HEK293 (cell line): ENCODE data around the gene MMP1.

Experiments used
- CTCF ChIA-PET: fragments of 350-600 bp; formaldehyde crosslinking; extraction: SDS; loops from one replicate; lab custom pipeline; 2021; ENCODE audit warnings: antibody characterized with exemption; lab: Yijun Ruan, JAX
- POLR2A ChIA-PET: fragments of 300-600 bp; formaldehyde crosslinking; extraction: SDS; loops from one replicate; lab custom pipeline; 2020; ENCODE audit warnings: antibody characterized with exemption, inconsistent platforms; lab: Yijun Ruan, JAX
- H3K27ac ChIP-seq: fragments of 200-500 bp; sonication (Bioruptor generic); 2 replicates; pipeline ENCODE4 v1.5.1; 2014; ENCODE audit warnings: low read depth, low read length, control low read depth, inconsistent platforms; ENCODE audit errors: extremely low read depth
- H3K36me3 ChIP-seq, 2 experiments: fragments of 200-500 bp in 1 of 2; sonication (Bioruptor generic) in 1 of 2; 1 replicate in 1 of 2; 2 replicates in 1 of 2; pipeline ENCODE4 v1.5.1; 2014 to 2017; ENCODE audit warnings: inconsistent platforms in 2 of 2, low read length in 2 of 2; ENCODE audit not compliant: control insufficient read depth in 2 of 2, insufficient read depth in 1 of 2
- H3K4me1 ChIP-seq: fragments of 200-500 bp; sonication (Bioruptor generic); 2 replicates; pipeline ENCODE4 v1.5.1; 2014; ENCODE audit warnings: mild to moderate bottlenecking, low read length, inconsistent platforms; ENCODE audit not compliant: control insufficient read depth, insufficient read depth
- H3K4me3 ChIP-seq: 2 replicates; pipeline ENCODE4 v1.5.1; 2011; ENCODE audit warnings: low read depth, mild to moderate bottlenecking, control low read depth, low read length, moderate library complexity
- H3K9me3 ChIP-seq: fragments of 200-500 bp; sonication (Bioruptor generic); 2 replicates; pipeline ENCODE4 v1.5.1; 2014; ENCODE audit warnings: low read depth, low read length, inconsistent platforms; ENCODE audit not compliant: control insufficient read depth, insufficient read depth
- BCL11A ChIP-seq: fragments of 450-650 bp; formaldehyde crosslinking; IDR thresholded peaks from 2 replicates; pipeline ENCODE4 v1.5.1; 2016; ENCODE audit warnings: low read depth, missing biosample characterization, missing genetic modification characterization
- IKZF3 ChIP-seq: fragments of 450-650 bp; IDR thresholded peaks from 2 replicates; pipeline ENCODE4 v1.5.0; 2018; ENCODE audit warnings: missing biosample characterization, mild to moderate bottlenecking, missing genetic modification characterization, moderate library complexity
- KLF8 ChIP-seq: fragments of 450-650 bp; formaldehyde crosslinking; IDR thresholded peaks from 2 replicates; pipeline ENCODE4 v1.5.1; 2016; ENCODE audit warnings: missing biosample characterization, missing genetic modification characterization
- ZNF114 ChIP-seq: fragments of 450-650 bp; formaldehyde crosslinking; IDR thresholded peaks from 2 replicates; pipeline ENCODE4 v1.5.0; 2017; ENCODE audit warnings: missing biosample characterization, missing genetic modification characterization
- ZNF133 ChIP-seq: fragments of 450-650 bp; formaldehyde crosslinking; IDR thresholded peaks from 2 replicates; pipeline ENCODE4 v1.5.1; 2016; ENCODE audit warnings: missing biosample characterization, missing genetic modification characterization
- ZNF223 ChIP-seq: fragments of 450-650 bp; formaldehyde crosslinking; IDR thresholded peaks from 2 replicates; pipeline ENCODE4 v1.5.1; 2016; ENCODE audit warnings: missing biosample characterization, missing genetic modification characterization
- ZNF350 ChIP-seq: fragments of 450-650 bp; formaldehyde crosslinking; IDR thresholded peaks from 2 replicates; pipeline ENCODE4 v1.5.0; 2017; ENCODE audit warnings: missing biosample characterization, mild to moderate bottlenecking, missing genetic modification characterization
- ZNF391 ChIP-seq: fragments of 450-650 bp; formaldehyde crosslinking; IDR thresholded peaks from 2 replicates; pipeline ENCODE4 v1.5.1; 2016; ENCODE audit warnings: low read depth, missing biosample characterization, missing genetic modification characterization, borderline replicate concordance
- ZNF426 ChIP-seq: fragments of 450-650 bp; formaldehyde crosslinking; IDR thresholded peaks from 2 replicates; pipeline ENCODE4 v1.5.1; 2017; ENCODE audit warnings: missing biosample characterization, missing genetic modification characterization, mild to moderate bottlenecking, inconsistent platforms, moderate library complexity
- ZNF501 ChIP-seq: fragments of 450-650 bp; formaldehyde crosslinking; IDR thresholded peaks from 2 replicates; pipeline ENCODE4 v1.5.1; 2016; ENCODE audit warnings: missing biosample characterization, missing genetic modification characterization
- ZNF555 ChIP-seq: fragments of 450-650 bp; formaldehyde crosslinking; conservative IDR thresholded peaks from 2 replicates; pipeline ENCODE4 v1.5.1; 2017; ENCODE audit warnings: missing biosample characterization, mild to moderate bottlenecking, missing genetic modification characterization, inconsistent platforms
- ZNF561 ChIP-seq: fragments of 450-650 bp; IDR thresholded peaks from 2 replicates; pipeline ENCODE4 v1.5.1; 2018; ENCODE audit warnings: missing biosample characterization, missing genetic modification characterization, borderline replicate concordance
- ZNF596 ChIP-seq: fragments of 450-650 bp; IDR thresholded peaks from 2 replicates; pipeline ENCODE4 v1.5.0; 2018; ENCODE audit warnings: missing biosample characterization, mild to moderate bottlenecking, missing genetic modification characterization, moderate library complexity
- ZNF600 ChIP-seq: fragments of 450-650 bp; formaldehyde crosslinking; IDR thresholded peaks from 2 replicates; pipeline ENCODE4 v1.5.1; 2016; ENCODE audit warnings: missing biosample characterization, missing genetic modification characterization
- ZNF626 ChIP-seq: fragments of 450-650 bp; sonication (Bioruptor Pico); formaldehyde crosslinking; IDR thresholded peaks from 2 replicates; pipeline ENCODE4 v1.5.1; 2018; ENCODE audit warnings: missing biosample characterization, missing genetic modification characterization, inconsistent platforms
- ZNF747 ChIP-seq: fragments of 450-650 bp; formaldehyde crosslinking; IDR thresholded peaks from 2 replicates; pipeline ENCODE4 v1.5.1; 2016; ENCODE audit warnings: missing biosample characterization, missing genetic modification characterization
- ZNF768 ChIP-seq: fragments of 450-650 bp; formaldehyde crosslinking; IDR thresholded peaks from 2 replicates; pipeline ENCODE4 v1.5.1; 2018; ENCODE audit warnings: missing biosample characterization, mild to moderate bottlenecking, missing genetic modification characterization
- ZXDB ChIP-seq: fragments of 450-650 bp; formaldehyde crosslinking; IDR thresholded peaks from 2 replicates; pipeline ENCODE4 v1.5.1; 2016; ENCODE audit warnings: missing biosample characterization, missing genetic modification characterization
- TF ChIP-seq, protein P1 (sequence below): fragments of 450-650 bp; formaldehyde crosslinking; IDR thresholded peaks from 2 replicates; pipeline ENCODE4 v1.5.1; 2016; ENCODE audit warnings: missing biosample characterization, missing genetic modification characterization
- TF ChIP-seq, protein P2 (sequence below): fragments of 450-650 bp; IDR thresholded peaks from 2 replicates; pipeline ENCODE4 v1.5.1; 2018; ENCODE audit warnings: missing biosample characterization, missing genetic modification characterization
- TF ChIP-seq, protein P3 (sequence below): fragments of 450-650 bp; formaldehyde crosslinking; IDR thresholded peaks from 2 replicates; pipeline ENCODE4 v1.5.1; 2016; ENCODE audit warnings: missing biosample characterization, missing genetic modification characterization

Gene MMP1

DNA sequence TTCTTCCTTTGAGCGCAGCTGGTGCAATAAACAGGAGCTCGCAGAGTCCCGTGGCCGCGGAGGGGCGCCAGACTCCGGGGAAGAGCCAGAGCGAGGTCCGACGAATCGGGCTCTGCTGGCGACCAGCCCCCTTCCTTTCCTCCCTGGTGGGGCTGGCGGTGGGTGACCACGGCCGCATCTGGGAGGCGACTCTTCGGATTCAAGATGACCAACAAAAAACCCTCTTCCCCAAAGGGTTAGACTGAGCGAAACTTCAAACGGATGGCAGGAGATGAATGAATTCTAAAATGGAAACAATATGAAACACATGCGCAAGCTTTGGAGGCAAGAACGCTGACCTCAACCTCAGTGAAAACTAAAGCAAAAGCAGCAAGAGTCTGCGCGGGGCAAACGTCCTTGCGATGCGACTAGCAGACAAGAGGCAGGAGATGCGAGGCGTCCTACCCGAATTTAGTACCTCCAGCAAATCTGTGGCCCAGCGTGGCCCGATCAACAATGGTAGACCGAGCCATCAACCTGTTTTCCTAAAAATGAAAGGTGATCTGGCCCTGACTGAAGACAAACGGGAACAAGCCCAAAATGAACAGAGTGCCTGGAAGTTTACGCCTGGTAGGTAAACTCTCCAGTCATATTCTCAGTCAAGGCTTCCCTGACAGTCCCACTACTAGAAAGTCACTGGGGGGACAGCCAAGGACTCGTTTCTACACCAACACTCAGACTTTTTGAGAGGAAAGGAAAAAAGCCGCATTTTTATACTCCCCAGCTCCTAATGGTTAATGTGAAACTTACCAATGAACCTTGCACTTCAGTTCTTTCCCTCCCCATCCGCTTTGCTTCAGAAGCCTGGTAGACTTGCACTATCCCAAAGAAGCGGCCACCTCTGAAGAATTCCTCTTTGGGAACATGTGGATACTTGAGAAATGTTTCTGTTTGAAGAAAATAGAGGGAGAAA is 33.8 kb upstream of the MMP1 start (continued):
- TF ChIP-seq ZNF600 (tag by site-specific recombination) (no peak), ZNF501 (tag by site-specific recombination) (no peak), ZNF114 (no peak), ZNF555 (tag by site-specific recombination) (no peak), ZNF133 (tag by site-specific recombination) (no peak), ZXDB (tag by site-specific recombination) (no peak)

DNA sequence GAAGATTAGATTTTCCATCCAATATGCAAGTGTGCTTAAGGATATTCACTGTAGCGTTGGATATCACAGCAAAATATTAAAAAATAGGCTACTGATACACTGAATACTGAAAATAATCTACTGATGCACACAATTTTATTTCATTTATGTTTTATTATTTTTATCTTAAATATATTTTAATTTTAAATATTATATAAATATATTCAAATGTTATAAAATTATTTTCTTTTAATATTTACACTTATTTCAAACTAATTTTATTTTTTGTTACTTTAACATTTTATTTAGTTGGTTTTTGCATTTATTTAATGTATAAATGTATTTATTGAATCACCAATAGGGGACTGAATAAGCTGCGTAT is 33.1 kb upstream of the MMP1 start:
- TF ChIP-seq ZNF768 (tag by site-specific recombination), result no peak
- TF ChIP-seq, protein P1, sequence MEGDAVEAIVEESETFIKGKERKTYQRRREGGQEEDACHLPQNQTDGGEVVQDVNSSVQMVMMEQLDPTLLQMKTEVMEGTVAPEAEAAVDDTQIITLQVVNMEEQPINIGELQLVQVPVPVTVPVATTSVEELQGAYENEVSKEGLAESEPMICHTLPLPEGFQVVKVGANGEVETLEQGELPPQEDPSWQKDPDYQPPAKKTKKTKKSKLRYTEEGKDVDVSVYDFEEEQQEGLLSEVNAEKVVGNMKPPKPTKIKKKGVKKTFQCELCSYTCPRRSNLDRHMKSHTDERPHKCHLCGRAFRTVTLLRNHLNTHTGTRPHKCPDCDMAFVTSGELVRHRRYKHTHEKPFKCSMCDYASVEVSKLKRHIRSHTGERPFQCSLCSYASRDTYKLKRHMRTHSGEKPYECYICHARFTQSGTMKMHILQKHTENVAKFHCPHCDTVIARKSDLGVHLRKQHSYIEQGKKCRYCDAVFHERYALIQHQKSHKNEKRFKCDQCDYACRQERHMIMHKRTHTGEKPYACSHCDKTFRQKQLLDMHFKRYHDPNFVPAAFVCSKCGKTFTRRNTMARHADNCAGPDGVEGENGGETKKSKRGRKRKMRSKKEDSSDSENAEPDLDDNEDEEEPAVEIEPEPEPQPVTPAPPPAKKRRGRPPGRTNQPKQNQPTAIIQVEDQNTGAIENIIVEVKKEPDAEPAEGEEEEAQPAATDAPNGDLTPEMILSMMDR, result no peak
- CTCF ChIA-PET, result interaction anchor here (1.6 kb wide), 1 partner anchor 110 kb away, joined by 4 read pairs; no protein-coding TSS in a partner anchor
- no peaks in the 10 kb centered on the region for H3K4me1 ChIP-seq
- H3K4me3 ChIP-seq, result no peak overlapping the region
- H3K27ac ChIP-seq, result no peak overlapping the region
- POLR2A ChIA-PET, result no interaction called here
- H3K36me3 ChIP-seq, result no peaks in the 10 kb centered on the region
- no peaks in the 10 kb centered on the region for H3K9me3 ChIP-seq

DNA sequence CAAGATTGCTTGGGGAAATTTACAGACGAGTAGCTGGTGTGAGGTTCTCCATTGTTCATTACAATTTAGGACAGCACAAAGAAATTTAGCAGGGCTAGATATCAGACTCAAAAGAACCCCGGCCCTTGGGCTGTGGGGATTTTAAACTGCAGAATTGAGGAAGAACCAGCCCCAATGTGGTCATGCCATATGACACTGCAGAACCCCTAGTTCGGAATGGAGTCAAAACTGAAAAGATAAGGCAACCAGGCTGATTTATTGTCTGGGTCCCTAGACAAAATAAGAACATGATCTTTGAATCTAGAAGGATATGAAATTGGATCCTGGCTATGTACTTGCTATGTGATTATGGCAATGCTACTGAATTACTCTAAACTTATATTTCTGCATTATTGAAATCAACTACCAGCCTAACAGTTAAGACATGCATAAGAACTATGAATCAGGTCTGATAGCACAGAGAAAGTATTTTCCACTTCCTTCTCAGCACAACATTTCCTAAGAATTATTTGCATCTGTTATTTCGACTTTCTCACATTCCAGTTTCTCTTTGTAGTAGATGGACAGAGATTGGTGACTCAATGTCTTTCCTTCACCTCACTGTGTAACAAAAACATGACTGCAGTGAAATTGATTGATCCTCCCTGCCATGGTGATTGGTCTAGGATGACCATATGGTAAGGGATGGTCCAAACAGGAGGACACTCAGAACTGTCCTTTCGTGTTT is 32.2 kb upstream of the MMP1 start:
- POLR2A ChIA-PET, result no interaction called here

More for the DNA sequence above, 32.2 kb upstream of the MMP1 start:
- H3K9me3 ChIP-seq, result no peaks in the 10 kb centered on the region
- no peak overlapping the region for H3K27ac ChIP-seq
- TF ChIP-seq ZNF561 (tag by site-specific recombination) (no peak), ZNF747 (tag by site-specific recombination) (no peak), IKZF3 (tag by site-specific recombination) (no peak), ZNF626 (tag by site-specific recombination) (no peak), ZNF223 (tag by site-specific recombination) (no peak), ZNF596 (tag by site-specific recombination) (no peak), BCL11A (tag by site-specific recombination) (no peak), KLF8 (tag by site-specific recombination) (no peak), ZNF391 (tag by site-specific recombination) (no peak), ZNF426 (tag by site-specific recombination) (no peak), ZNF350 (tag by site-specific recombination) (no peak)
- TF ChIP-seq, protein P2, sequence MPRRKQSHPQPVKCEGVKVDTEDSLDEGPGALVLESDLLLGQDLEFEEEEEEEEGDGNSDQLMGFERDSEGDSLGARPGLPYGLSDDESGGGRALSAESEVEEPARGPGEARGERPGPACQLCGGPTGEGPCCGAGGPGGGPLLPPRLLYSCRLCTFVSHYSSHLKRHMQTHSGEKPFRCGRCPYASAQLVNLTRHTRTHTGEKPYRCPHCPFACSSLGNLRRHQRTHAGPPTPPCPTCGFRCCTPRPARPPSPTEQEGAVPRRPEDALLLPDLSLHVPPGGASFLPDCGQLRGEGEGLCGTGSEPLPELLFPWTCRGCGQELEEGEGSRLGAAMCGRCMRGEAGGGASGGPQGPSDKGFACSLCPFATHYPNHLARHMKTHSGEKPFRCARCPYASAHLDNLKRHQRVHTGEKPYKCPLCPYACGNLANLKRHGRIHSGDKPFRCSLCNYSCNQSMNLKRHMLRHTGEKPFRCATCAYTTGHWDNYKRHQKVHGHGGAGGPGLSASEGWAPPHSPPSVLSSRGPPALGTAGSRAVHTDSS (tag by site-specific recombination), result no peak
- TF ChIP-seq, protein P3, sequence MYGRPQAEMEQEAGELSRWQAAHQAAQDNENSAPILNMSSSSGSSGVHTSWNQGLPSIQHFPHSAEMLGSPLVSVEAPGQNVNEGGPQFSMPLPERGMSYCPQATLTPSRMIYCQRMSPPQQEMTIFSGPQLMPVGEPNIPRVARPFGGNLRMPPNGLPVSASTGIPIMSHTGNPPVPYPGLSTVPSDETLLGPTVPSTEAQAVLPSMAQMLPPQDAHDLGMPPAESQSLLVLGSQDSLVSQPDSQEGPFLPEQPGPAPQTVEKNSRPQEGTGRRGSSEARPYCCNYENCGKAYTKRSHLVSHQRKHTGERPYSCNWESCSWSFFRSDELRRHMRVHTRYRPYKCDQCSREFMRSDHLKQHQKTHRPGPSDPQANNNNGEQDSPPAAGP (tag by site-specific recombination), result no peak
- H3K36me3 ChIP-seq, result no peaks in the 10 kb centered on the region
- H3K4me3 ChIP-seq, result no peak overlapping the region
- CTCF ChIA-PET, result interaction anchor here (0.6 to 1.5 kb wide), 2 partner anchors 40 to 111 kb away, joined by 3 to 6 read pairs; no protein-coding TSS in a partner anchor
- no peaks in the 10 kb centered on the region for H3K4me1 ChIP-seq
